H1 (cell line): ENCODE measurements around the gene IKZF3. TPM values are rescaled to one million over a fixed set of nuclear protein-coding genes. Genes with fewer than 3 reads are reported as not detected.
A peak's percentile ranks its signal among the peaks of the same experiment; 100 is the strongest.

Source experiments
- CTCF ChIA-PET: fragments of 300-600 bp; sonication (Branson Sonifier 250); formaldehyde crosslinking; loops from one replicate; lab custom pipeline; 2021; ENCODE audit not compliant: partially characterized antibody; lab: Charles Lee
- POLR2A ChIA-PET: fragments of 300-600 bp; sonication (Branson Sonifier 250); formaldehyde crosslinking; loops from one replicate; lab custom pipeline; 2021; ENCODE audit warnings: inconsistent platforms; ENCODE audit not compliant: partially characterized antibody; lab: Charles Lee
- DNase-seq, 2 experiments: peaks; one replicate each; pipeline versions ENCODE4 v3.0.0 to v3.0.0-alpha.2; 2010 to 2022; ENCODE audit warnings: low spot score in 2 of 2, low read depth in 1 of 2, mixed read lengths in 1 of 2
- FAIRE-seq: peaks from 2 replicates; lab custom pipeline; 2011; peaks lifted over from hg19 to GRCh38; lab: Jason Lieb, UNC
- H2AFZ ChIP-seq: 2 replicates; pipeline ENCODE4 v1.8.1; 2012; ENCODE audit warnings: low read length, inconsistent platforms
- H2AK5ac ChIP-seq: 2 replicates; pipeline ENCODE4 v1.6.1; 2013; ENCODE audit warnings: low read depth, low read length
- H2BK120ac ChIP-seq: replicated peaks from 2 replicates; pipeline ENCODE3; 2013; ENCODE audit warnings: low read depth, low read length, inconsistent platforms
- H2BK12ac ChIP-seq: 2 replicates; pipeline ENCODE4 v1.6.1; 2013; ENCODE audit warnings: low read depth, low read length
- H2BK15ac ChIP-seq: 2 replicates; pipeline ENCODE4 v1.6.1; 2013; ENCODE audit warnings: low read length
- H2BK20ac ChIP-seq: 2 replicates; pipeline ENCODE4 v1.6.1; 2013; ENCODE audit warnings: low read length
- H2BK5ac ChIP-seq: 2 replicates; pipeline ENCODE4 v1.6.1; 2013; ENCODE audit warnings: low read depth, low read length
- H3K14ac ChIP-seq: 2 replicates; pipeline ENCODE4 v1.6.1; 2013; ENCODE audit warnings: inconsistent platforms; ENCODE audit not compliant: insufficient read length
- H3K18ac ChIP-seq: 2 replicates; pipeline ENCODE4 v1.6.1; 2013; ENCODE audit warnings: low read length; ENCODE audit errors: extremely low read depth
- H3K23ac ChIP-seq: 2 replicates; pipeline ENCODE4 v1.6.1; 2013; ENCODE audit warnings: inconsistent platforms; ENCODE audit not compliant: insufficient read length
- H3K23me2 ChIP-seq: 2 replicates; pipeline ENCODE4 v1.6.1; 2013; ENCODE audit warnings: low read depth, low read length
- H3K27ac ChIP-seq: 2 replicates; pipeline ENCODE4 v1.6.1; 2011; ENCODE audit warnings: low read depth, low read length, inconsistent platforms
- H3K27me3 ChIP-seq, 4 experiments: replicated peaks in 1 of 4; 1 replicate in 1 of 4; 2 replicates in 3 of 4; pipeline versions ENCODE4 v1.6.1 to v1.8.1; 2011 to 2013; ENCODE audit warnings: low read length in 3 of 4, mild to moderate bottlenecking in 3 of 4, inconsistent platforms in 2 of 4, mixed read lengths in 2 of 4, moderate library complexity in 1 of 4; ENCODE audit not compliant: control insufficient read depth in 3 of 4, insufficient read depth in 3 of 4; ENCODE audit errors: extremely low read depth in 1 of 4
- H3K36me3 ChIP-seq, 4 experiments: 2 replicates each; pipeline versions ENCODE4 v1.6.1 to v1.8.1; 2011 to 2013; ENCODE audit warnings: mild to moderate bottlenecking in 4 of 4, low read length in 3 of 4, moderate library complexity in 2 of 4, control low read depth in 1 of 4, inconsistent platforms in 1 of 4; ENCODE audit not compliant: insufficient read depth in 4 of 4, control insufficient read depth in 2 of 4
- H3K4ac ChIP-seq: replicated peaks from 2 replicates; pipeline ENCODE3; 2013; ENCODE audit warnings: low read length, low read depth, mixed read lengths, inconsistent platforms; ENCODE audit not compliant: insufficient read length
- H3K4me1 ChIP-seq, 4 experiments: replicated peaks in 1 of 4; 1 replicate in 1 of 4; 2 replicates in 3 of 4; pipeline versions ENCODE4 v1.6.1 to v1.8.1; 2011 to 2013; ENCODE audit warnings: low read length in 3 of 4, inconsistent platforms in 2 of 4, mixed read lengths in 1 of 4; ENCODE audit not compliant: insufficient read depth in 4 of 4, control insufficient read depth in 3 of 4
- H3K4me2 ChIP-seq, 2 experiments: 2 replicates each; pipeline versions ENCODE4 v1.6.1 to v1.8.1; 2011 to 2013; ENCODE audit warnings: low read depth in 2 of 2, low read length in 2 of 2, control low read depth in 1 of 2, inconsistent platforms in 1 of 2, mild to moderate bottlenecking in 1 of 2; ENCODE audit not compliant: insufficient read depth in 1 of 2
- H3K4me3 ChIP-seq, 4 experiments: fragments of 200-600, 300-600 bp in 1 of 4; sonication (generic), shearing (Covaris generic), sonication (Bioruptor Twin) in 1 of 4; 2 replicates each; pipeline versions ENCODE4 v1.5.1 to v1.8.1; 2011 to 2016; ENCODE audit warnings: low read length in 4 of 4, low read depth in 3 of 4, control low read depth in 2 of 4, inconsistent platforms in 2 of 4, mild to moderate bottlenecking in 2 of 4, mixed read lengths in 1 of 4, moderate library complexity in 1 of 4; ENCODE audit not compliant: insufficient read depth in 2 of 4; ENCODE audit errors: extremely low read depth in 1 of 4
- H3K56ac ChIP-seq: replicated peaks from 2 replicates; pipeline ENCODE3; 2013; ENCODE audit warnings: low read depth, mild to moderate bottlenecking, mixed read lengths, low read length, inconsistent platforms; ENCODE audit not compliant: insufficient read length
- H3K79me1 ChIP-seq: 2 replicates; pipeline ENCODE4 v1.6.1; 2013; ENCODE audit warnings: low read depth, low read length, control low read depth
- H3K79me2 ChIP-seq, 2 experiments: 2 replicates each; pipeline versions ENCODE4 v1.6.1 to v1.8.1; 2012 to 2013; ENCODE audit warnings: low read length in 2 of 2, mild to moderate bottlenecking in 2 of 2, inconsistent platforms in 1 of 2; ENCODE audit not compliant: insufficient read depth in 2 of 2, control insufficient read depth in 1 of 2
- H3K9ac ChIP-seq, 4 experiments: replicated peaks in 1 of 4; 1 replicate in 1 of 4; 2 replicates in 3 of 4; pipeline versions ENCODE4 v1.6.1 to v1.8.1; 2011 to 2013; ENCODE audit warnings: low read depth in 3 of 4, low read length in 3 of 4, control low read depth in 2 of 4, mild to moderate bottlenecking in 2 of 4, moderate library complexity in 2 of 4, inconsistent platforms in 1 of 4; ENCODE audit errors: extremely low read depth in 1 of 4
- H3K9me3 ChIP-seq, 2 experiments: 2 replicates each; pipeline versions ENCODE4 v1.6.1 to v1.8.1; 2012 to 2013; ENCODE audit warnings: mild to moderate bottlenecking in 2 of 2, moderate library complexity in 2 of 2, control low read depth in 1 of 2, inconsistent platforms in 1 of 2, low read depth in 1 of 2, low read length in 1 of 2, mixed read lengths in 1 of 2; ENCODE audit not compliant: insufficient read depth in 2 of 2
- H4K20me1 ChIP-seq, 2 experiments: replicated peaks in 1 of 2; 2 replicates each; pipeline versions ENCODE3 to v1.8.1; 2011 to 2013; ENCODE audit warnings: inconsistent platforms in 2 of 2, low read length in 2 of 2, mild to moderate bottlenecking in 1 of 2; ENCODE audit not compliant: insufficient read depth in 2 of 2, control insufficient read depth in 1 of 2
- H4K5ac ChIP-seq: 2 replicates; pipeline ENCODE4 v1.6.1; 2013; ENCODE audit warnings: low read length, low read depth, mixed read lengths, inconsistent platforms; ENCODE audit not compliant: insufficient read length
- H4K8ac ChIP-seq: 2 replicates; pipeline ENCODE4 v1.8.0; 2013; ENCODE audit warnings: mild to moderate bottlenecking, moderate library complexity, low read length, inconsistent platforms; ENCODE audit not compliant: insufficient read depth; ENCODE audit errors: extremely low read depth
- H4K91ac ChIP-seq: replicated peaks from 2 replicates; pipeline ENCODE3; 2013; ENCODE audit warnings: low read length, mixed read lengths, inconsistent platforms; ENCODE audit not compliant: insufficient read length
- ATF3 ChIP-seq: IDR thresholded peaks from 2 replicates; pipeline ENCODE4 v1.6.1; 2011; ENCODE audit warnings: low read depth, mild to moderate bottlenecking, low read length; ENCODE audit not compliant: insufficient read depth
- MAFK ChIP-seq: IDR thresholded peaks from 2 replicates; pipeline ENCODE4 v1.6.1; 2012; ENCODE audit warnings: low read depth, mild to moderate bottlenecking, improper control_type of control experiment, low read length
- RFX5 ChIP-seq: IDR thresholded peaks from 2 replicates; pipeline ENCODE4 v1.6.1; 2011; ENCODE audit warnings: low read depth, low read length, improper control_type of control experiment, borderline replicate concordance
- RNF2 ChIP-seq: fragments of 200-900, 300-1000 bp; sonication (generic); IDR thresholded peaks from 2 replicates; pipeline ENCODE4 v1.7.1; 2016; ENCODE audit warnings: borderline replicate concordance, low read depth, mild to moderate bottlenecking, antibody characterized with exemption, low read length; ENCODE audit not compliant: poor library complexity, severe bottlenecking; ENCODE audit errors: missing control alignments
- WGBS, 2 experiments: shearing (Covaris generic) in 1 of 2; methylation state at CpG; one replicate each; pipeline versions ENCODE4 v1.1.6 to v1.1.7; 2013 to 2015; ENCODE audit warnings: low lambda C conversion rate in 2 of 2, mixed read lengths in 2 of 2, inconsistent platforms in 1 of 2, low coverage in 1 of 2, missing lambda C conversion rate in 1 of 2; ENCODE audit not compliant: insufficient replicate concordance in 2 of 2, insufficient coverage in 1 of 2, insufficient read length in 1 of 2; ENCODE audit errors: extremely low coverage in 1 of 2, missing lambda C conversion rate in 1 of 2; 5-methylcytosine and 5-hydroxymethylcytosine counted together
- polyA plus RNA-seq, 7 experiments: library from polyadenylated mRNA; depleted of rRNA in 3 of 7; stranded (reverse) in 5 of 7; unstranded in 2 of 7; fragments of >200 nt in 5 of 7; fragments of 200-250 nt in 2 of 7; gene quantifications; 1 replicate in 5 of 7; 2 replicates in 1 of 7; 4 replicates in 1 of 7; pipeline versions ENCODE4 v1.2.1 to v1.2.3, GENCODE V29; 2011 to 2013; ENCODE audit warnings: missing spikeins in 2 of 7, mixed read lengths in 2 of 7
- total RNA-seq: library from RNA; stranded (reverse); fragmentation: NEBNext Ultra II Directional; extraction: Animal tissue kit (Norgen Biotek cat#: 25700); gene quantifications from 2 replicates; pipeline ENCODE4 v1.2.1, GENCODE V29; 2021
- TF ChIP-seq, protein P1 (sequence below): IDR thresholded peaks from 2 replicates; pipeline ENCODE4 v1.6.1; 2012; ENCODE audit warnings: inconsistent platforms

The IKZF3 gene
- total and polyA plus RNA-seq, 2 of the 8 experiments (the other 6 are each of a cell fraction or from before 2014, with no cell fraction given) = 0.23 to 0.56 TPM

DNA sequence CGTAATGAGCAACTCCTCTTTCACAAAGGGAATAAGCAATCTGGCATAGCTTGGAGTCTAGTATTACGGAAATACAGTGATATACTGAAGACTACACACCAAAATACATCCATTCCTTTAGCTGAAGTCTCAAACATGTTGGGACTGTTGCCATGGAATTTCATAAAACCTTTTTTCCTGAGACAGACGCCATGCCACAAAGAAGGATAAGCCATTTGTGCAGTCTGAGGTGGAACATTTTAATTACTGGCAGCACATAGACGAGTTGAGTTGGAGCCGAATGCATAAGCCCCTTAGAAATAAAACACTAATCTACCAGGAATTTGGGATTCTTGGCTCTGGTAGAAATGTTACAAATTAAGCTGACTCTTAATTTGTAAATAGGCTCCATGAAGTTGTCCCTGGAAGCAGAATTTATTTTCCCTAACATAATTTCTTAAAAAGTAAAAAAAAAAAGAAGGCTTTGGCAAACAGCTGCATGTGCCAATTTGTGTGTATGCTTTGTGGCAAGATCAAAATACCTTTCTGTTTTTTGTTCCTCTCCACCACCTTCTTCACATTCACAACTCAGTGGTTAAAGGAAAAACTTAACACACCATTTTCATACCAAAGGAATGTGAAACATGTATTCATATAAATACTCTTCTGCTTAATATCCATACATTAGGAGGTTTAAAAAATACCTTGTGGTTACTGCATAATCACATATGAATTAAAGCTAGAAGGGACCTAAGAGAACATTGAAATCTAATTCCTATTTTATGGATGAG lies 100.9 kb downstream of the IKZF3 start:
- Histone ChIP-seq H3K9ac (no peak overlapping the region), H3K79me2 (no peaks in the 10 kb centered on the region), H3K23ac (no peak overlapping the region), H3K27ac (no peak overlapping the region), H2AK5ac (no peak overlapping the region), H2BK120ac (no peak overlapping the region), H3K27me3 (no peaks in the 10 kb centered on the region), H2AFZ (0 out of 2 replicates have a peak overlapping the region, but pooled peaks have one; percentile 23), H3K79me1 (no peaks in the 10 kb centered on the region; the same call in 1 of the 2 replicates), H3K23me2 (no peaks in the 10 kb centered on the region), H4K20me1 (no peaks in the 10 kb centered on the region), H4K5ac (no peak overlapping the region), H3K9me3 (no peaks in the 10 kb centered on the region), H3K14ac (no peak overlapping the region), H2BK20ac (no peak overlapping the region), H3K4me3 (no peak overlapping the region), H4K8ac (no peak overlapping the region), H2BK12ac (no peak overlapping the region), H3K4me2 (no peak overlapping the region), H3K18ac (no peak overlapping the region), H3K56ac (no peak overlapping the region), H3K36me3 (no peaks in the 10 kb centered on the region), H3K4me1 (no peaks in the 10 kb centered on the region), H4K91ac (no peak overlapping the region), H2BK15ac (no peak overlapping the region), H2BK5ac (no peak overlapping the region), H3K4ac (no peak overlapping the region)
- no peak for FAIRE-seq
- no peak for TF ChIP-seq ATF3
- TF ChIP-seq MAFK = no peak
- TF ChIP-seq RNF2 = no peak
- TF ChIP-seq, protein P1, sequence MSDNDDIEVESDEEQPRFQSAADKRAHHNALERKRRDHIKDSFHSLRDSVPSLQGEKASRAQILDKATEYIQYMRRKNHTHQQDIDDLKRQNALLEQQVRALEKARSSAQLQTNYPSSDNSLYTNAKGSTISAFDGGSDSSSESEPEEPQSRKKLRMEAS = no peak
- TF ChIP-seq RFX5 = no peak
- CTCF ChIA-PET = interaction anchor here (0.6 to 2.2 kb wide), 5 partner anchors 8 to 152 kb away, joined by 3 to 8 read pairs (median 3); no protein-coding TSS in a partner anchor
- DNase-seq = no peak
- POLR2A ChIA-PET = no interaction called here
- 89% methylated on average over 5 of the region's 5 CpGs; no CpG with 5 or more reads in 1 of the 2 experiments for WGBS, 2 experiments
